Muscle of back (tissue), 11 donors: ENCODE measurements around the gene KRR1. TPM values are rescaled to one million over a fixed set of nuclear protein-coding genes. Genes with fewer than 3 reads are reported as not detected.
"Not testable (repeated sequence)": the region's sequence is repeated elsewhere in the genome, so short reads cannot be mapped to it uniquely, and the experiment has no call there.

Experiments
- DNase-seq, 3 donors: peaks; one replicate each; pipeline versions ENCODE4 v3.0.0 to v3.0.0-alpha.2; 2013
- polyA plus RNA-seq, 10 donors: library from polyadenylated mRNA; unstranded; fragments of 120-200 nt; gene quantifications; one replicate each; pipeline ENCODE4 v1.2.1, GENCODE V29; 2013; ENCODE audit not compliant: insufficient read length in 10 of 10

Gene KRR1
- polyA plus RNA-seq, 10 donors = 48.4 to 60.3 (median 54.0) TPM

GRCh38 chr12:75526655-75527511 lies 15.5 kb upstream of the KRR1 start:
- DNase-seq = peak; percentile 56 to 77 (median 57)

GRCh38 chr12:75525263-75525662 lies 13.9 kb upstream of the KRR1 start:
- no peak for DNase-seq

- DNase-seq = not testable (repeated sequence)
These were observed 10.7 kb upstream of the KRR1 start for GRCh38 chr12:75522124-75522523.

GRCh38 chr12:75521224-75521623 lies 9.8 kb upstream of the KRR1 start:
- not testable (repeated sequence) for DNase-seq

GRCh38 chr12:75509621-75510020 lies 1.8 kb downstream of the KRR1 start:
- no peak for DNase-seq

GRCh38 chr12:75508159-75508558 lies 3.2 kb downstream of the KRR1 start:
- no peak for DNase-seq

- no peak for DNase-seq
These were observed 4.3 kb downstream of the KRR1 start for GRCh38 chr12:75507086-75507485.

GRCh38 chr12:75505706-75506312 lies 5.6 kb downstream of the KRR1 start:
- DNase-seq = peak in 1 of 3 donors; percentile 44

- no peak for DNase-seq
These were observed 7.5 kb downstream of the KRR1 start for GRCh38 chr12:75503866-75504265.

- DNase-seq = no peak
These were observed 8.0 kb downstream of the KRR1 start for GRCh38 chr12:75503459-75503858.

- no peak for DNase-seq
These were observed 20.2 kb downstream of the KRR1 start for GRCh38 chr12:75491169-75491568.

- no peak for DNase-seq
These were observed 21.7 kb downstream of the KRR1 start for GRCh38 chr12:75489613-75490210.

GRCh38 chr12:75489187-75489586 lies 22.2 kb downstream of the KRR1 start:
- DNase-seq = no peak

GRCh38 chr12:75488553-75488952 lies 22.9 kb downstream of the KRR1 start:
- no peak for DNase-seq

GRCh38 chr12:75487308-75487707 lies 24.1 kb downstream of the KRR1 start:
- no peak for DNase-seq

- not testable (repeated sequence) for DNase-seq
These were observed 27.0 kb downstream of the KRR1 start for GRCh38 chr12:75484450-75484849.

- no peak for DNase-seq
These were observed 28.0 kb downstream of the KRR1 start for GRCh38 chr12:75483431-75483830.

- no peak for DNase-seq
These were observed 28.8 kb downstream of the KRR1 start for GRCh38 chr12:75482646-75483045.

- DNase-seq = no peak
These were observed 29.6 kb downstream of the KRR1 start for GRCh38 chr12:75481774-75482173.

GRCh38 chr12:75481013-75481705 lies 30.2 kb downstream of the KRR1 start:
- peak in 1 of 3 donors; percentile 22 for DNase-seq

- DNase-seq = peak; percentile 73 to 96 (median 80)
These were observed 30.9 kb downstream of the KRR1 start, which contains the start of gene GLIPR1 for GRCh38 chr12:75480469-75480949. Gene GLIPR1, plus strand, starts transcription at chr12:75480755. Its CDS starts 126 bp downstream, at chr12:75480881.

GRCh38 chr12:75479963-75480461 lies 31.4 kb downstream of the KRR1 start:
- DNase-seq = peak; percentile 26 to 53 (median 37)
